Activated naive CD4-positive, alpha-beta T cell treated with Interleukin-2 at 50 U/mL for 16 hours (primary cell): Measurements from ENCODE around the gene UBE2Q2.
A peak's percentile ranks its signal among the peaks of the same experiment; 100 is the strongest.
"Not testable (repeated sequence)": the region's sequence is repeated elsewhere in the genome, so short reads cannot be mapped to it uniquely, and the experiment has no call there.

Source experiments
- DNase-seq: peaks from one replicate; pipeline ENCODE4 v3.0.0-alpha.2; 2020

Gene UBE2Q2

DNA sequence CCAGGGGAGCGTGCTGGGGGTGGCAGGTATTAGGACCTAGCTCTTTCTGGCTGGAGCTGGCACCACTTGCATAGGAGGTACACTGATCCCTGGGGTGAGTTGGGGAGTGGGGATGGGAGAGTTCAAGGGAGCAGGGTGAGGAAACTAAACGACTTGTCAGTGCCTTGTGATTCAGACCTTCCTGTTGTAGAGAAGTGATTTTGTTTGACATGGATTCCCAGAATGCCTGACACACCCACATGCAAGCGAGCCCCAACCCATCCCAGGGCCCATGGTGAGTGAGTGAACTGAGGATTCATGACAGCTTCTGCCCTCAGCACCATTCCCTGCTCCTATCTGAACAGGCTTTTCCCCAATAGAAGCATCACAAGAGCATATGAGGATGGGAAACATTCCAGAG lies 15.6 kb upstream of the UBE2Q2 start:
- no peak for DNase-seq

DNA sequence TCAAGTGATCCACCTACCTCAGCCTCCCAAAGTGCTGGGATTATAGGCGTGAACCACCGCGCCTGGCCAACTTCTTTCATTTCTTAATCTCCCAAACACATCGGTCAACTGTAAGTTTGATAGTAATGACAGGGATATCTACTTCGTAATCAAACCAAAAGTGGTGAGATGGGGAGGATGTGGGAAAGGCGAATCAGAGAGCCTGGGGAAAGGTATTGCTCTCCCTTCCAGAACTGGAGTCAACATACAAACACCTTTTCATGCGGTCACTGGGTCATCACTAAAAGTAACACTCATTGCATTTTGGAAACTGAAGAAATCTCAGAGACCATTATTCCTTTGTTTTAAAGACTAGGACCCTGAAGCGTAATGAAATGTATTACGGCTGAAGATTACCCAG lies 14.8 kb upstream of the UBE2Q2 start:
- DNase-seq: no peak

DNA sequence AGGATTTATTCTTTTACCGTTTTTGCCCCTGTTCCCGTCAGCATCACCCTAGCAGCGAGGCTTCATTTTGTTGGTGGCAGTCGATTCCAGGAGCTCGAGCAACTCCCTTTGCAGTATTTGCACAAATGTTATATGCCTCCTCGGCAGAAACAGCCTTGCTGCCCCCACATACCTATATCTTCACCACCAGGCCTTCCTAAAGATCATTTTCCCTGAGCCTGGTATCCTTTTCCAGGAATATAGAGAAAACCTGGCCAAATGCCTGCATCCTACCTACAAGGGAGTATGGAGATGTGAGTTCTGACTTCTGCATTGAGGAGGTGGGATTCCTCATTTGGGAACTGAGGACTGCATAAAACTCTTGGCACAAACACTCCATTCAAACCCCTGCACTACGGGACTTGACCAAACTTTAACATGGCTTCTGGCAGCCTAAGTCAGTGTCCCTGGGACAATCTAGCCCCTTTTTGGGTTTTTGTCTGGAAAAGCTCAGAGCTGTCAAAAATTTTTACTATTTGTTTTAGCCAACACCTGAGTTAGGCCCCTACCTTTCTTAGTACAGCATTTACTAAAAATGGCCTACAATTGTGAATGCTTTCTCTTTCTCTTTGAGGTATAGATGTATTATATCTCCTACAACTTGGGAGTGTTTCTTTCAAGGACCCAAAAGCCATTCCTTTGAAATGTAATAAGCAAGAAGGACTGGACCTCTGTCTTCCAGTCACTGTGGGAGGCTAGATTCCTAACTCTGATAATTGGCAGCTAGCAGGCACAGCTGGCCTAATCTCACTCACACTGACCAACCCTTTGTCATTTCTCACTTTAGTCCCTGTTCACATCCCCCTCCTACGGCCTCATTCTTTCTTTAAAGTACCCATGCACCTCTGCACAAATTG lies 12.1 kb upstream of the UBE2Q2 start:
- DNase-seq: no peak

DNA sequence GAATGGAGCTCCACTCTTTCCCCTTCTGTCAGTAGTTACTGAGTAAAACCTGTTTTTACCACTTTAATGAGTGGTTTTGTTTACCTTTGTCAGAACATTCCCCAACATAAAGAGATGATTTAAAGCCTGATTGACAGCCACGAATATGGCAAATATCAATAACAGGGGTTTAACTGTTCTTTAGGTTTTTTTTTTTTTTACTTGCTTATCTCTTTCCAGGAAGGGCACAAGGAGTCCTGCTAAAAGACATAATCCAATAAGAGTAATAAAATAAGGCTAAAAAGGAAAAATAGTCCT lies 11.5 kb upstream of the UBE2Q2 start:
- no peak for DNase-seq

DNA sequence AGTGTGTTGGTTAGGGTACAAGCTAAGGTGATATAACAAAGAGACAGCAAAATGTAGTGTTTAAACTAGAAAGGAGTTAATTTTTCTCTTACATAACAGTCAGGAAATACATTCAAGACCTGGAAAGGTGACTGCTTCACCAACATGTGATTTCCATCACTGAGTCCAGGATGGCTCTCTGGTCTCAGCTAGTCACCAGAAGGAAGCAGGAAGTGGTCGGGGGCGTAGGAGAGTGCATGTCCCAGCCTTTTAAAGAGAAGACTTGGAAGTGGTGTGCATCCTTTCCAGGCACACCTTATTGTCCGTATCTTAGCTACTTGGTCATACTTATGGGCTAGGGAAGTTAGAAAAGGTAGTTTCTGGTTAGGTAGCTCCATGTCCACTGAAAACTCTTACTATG lies 11.1 kb upstream of the UBE2Q2 start:
- DNase-seq: no peak

DNA sequence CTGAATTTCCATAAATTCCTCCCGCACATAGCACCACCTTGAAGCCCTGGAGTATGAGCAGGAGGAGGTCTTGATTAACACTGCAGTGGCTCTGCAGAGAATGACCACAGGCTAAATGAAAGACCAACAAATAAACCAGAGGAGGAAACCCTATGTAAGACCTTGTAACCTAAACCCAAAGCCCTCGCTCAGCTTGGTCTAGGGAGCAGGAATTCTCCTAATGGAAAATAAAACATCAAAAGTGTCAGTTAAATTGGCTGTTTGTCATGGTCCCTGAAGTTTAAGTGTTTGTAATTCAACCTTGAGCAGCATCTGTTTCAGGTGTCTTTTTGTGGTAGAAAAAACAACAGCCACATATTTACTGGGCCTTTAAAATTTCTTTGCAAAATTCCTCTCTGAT lies 9.2 kb upstream of the UBE2Q2 start:
- no peak for DNase-seq

- no peak for DNase-seq
Measured at GRCh38 chr15:75835990-75836958, 7.0 kb upstream of the UBE2Q2 start.

DNA sequence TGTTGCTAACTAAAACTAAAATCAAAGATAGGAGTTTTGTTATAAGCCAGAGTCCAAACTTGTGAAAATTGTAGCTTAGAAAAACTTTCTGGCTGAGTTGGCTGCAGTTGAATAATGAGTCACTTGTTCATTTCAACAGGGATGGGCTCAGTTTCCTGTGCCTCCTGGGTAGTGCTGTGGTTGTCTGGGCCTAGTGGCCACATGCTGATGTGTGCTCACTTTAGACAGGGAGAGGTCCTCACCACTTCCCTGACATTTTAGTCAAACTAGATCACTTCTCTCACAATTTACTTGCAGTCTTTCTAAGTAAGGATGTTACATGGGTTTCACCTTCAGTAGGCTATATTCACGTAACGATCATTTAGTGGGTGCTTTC lies 6.3 kb upstream of the UBE2Q2 start:
- peak; percentile 41 for DNase-seq

- DNase-seq: no peak
Measured at GRCh38 chr15:75840659-75841058, 2.6 kb upstream of the UBE2Q2 start.

DNA sequence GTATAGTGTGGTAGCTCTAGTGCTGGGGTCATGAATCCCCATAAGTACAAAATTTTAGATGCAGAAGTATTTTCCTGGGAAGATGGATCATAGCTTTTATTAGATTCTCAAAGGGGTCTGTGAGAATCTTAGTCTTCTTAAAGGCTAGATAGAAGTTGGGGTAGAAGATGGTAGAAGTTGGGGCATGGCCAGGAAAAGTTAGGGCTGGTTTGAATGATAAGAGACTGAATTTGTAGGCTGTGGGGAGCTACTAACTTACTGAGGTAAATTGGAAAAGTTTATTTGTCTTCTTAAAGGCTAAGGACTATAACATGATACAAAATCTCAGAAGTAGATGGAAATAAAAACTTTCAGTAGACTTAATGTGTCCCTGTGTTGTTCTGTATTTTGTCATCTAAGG lies 1.6 kb upstream of the UBE2Q2 start:
- DNase-seq: no peak

GRCh38 chr15:75843678-75844581 lies 683 bp downstream of the UBE2Q2 start:
- peak; percentile 58 for DNase-seq

DNA sequence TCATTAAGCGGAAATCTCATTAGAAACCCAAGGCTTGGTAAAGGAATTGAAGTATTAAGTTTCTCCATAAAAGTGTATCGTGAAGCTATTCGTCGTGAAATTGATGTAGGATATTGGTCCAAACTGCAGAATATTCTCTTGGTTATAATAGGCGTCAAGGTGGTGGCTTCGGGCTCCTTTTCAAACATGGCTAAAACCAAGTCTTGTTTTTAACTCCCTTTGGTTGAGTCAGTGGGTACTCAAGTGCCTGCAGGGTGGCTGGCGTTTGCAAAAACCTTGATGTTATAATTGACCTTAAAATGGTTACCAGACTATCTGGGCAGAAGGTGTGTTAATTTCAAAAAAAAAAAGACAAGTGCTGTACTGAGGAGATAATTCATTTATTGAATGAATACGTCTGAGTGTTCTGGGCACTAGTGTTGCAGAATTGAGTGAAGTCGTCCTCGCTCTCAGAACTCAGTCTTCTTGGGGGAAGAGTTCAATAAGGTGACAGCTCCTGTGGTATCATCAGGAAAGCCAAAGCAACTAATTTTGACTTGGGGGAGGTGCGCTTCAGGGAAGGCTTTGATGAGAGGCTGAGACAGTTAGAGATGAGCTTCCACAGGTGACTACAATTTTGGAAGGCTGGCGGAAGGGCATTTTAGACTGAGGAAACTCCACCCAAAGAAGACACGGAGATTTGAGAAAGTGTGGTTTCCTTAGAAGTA lies 1.5 kb downstream of the UBE2Q2 start:
- DNase-seq: peak; percentile 7

DNA sequence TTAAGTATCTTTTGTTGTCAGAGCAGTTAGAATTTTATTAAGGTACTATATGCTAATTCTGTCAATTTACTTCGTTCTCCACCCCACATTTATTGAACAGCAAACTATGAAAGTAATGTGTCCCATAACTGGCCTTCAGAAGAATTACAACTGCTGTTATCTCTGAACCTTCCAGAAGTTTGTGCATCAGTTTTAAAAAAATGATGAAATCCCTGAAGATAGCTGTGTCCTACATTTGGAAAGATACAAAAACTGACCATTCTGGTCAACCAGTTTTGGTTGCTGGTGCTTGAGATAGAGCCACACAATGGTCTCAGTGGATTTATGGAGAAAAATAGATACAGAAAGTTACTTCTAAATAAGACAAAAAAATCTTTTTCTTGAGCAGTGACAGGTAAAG lies 5.9 kb downstream of the UBE2Q2 start:
- DNase-seq: no peak

DNA sequence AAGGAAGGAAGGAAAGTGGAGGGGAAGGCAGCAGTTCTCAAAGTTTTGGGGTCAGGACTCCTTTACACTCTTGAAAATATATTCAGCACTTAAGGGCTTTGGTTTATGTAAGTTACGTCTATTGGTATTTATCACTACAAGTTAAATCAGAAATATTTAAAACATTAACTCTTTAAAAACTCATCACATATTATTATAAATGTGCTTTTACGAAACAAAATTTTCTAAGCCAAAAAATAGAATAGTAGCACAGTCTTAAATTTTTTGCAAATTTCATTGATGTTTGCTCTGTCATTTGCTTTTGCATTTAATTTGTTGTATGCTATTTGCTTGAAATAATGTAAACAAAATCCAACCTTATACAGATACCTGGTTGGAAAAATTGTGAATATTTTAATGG lies 7.5 kb downstream of the UBE2Q2 start:
- DNase-seq: no peak

DNA sequence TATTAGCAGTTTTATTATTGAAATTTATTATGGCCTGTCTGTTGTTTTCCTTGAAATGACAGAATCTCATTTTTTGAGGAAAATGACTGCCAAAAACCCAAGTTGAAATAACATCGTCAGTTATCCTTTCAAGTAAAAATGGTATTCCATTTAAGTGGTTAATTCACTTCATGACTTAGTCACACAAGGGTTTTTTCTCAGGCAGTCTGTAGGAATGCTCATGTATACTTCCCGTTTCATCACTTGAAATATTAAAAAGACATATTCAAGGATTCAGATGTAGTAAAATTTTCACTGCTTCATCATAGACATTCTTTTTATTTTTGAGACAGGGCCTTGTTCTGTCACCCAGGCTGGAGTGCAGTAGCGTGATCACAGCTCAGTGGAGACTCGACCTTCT lies 8.3 kb downstream of the UBE2Q2 start:
- not testable (repeated sequence) for DNase-seq

GRCh38 chr15:75857886-75858285 lies 14.6 kb downstream of the UBE2Q2 start:
- no peak for DNase-seq

DNA sequence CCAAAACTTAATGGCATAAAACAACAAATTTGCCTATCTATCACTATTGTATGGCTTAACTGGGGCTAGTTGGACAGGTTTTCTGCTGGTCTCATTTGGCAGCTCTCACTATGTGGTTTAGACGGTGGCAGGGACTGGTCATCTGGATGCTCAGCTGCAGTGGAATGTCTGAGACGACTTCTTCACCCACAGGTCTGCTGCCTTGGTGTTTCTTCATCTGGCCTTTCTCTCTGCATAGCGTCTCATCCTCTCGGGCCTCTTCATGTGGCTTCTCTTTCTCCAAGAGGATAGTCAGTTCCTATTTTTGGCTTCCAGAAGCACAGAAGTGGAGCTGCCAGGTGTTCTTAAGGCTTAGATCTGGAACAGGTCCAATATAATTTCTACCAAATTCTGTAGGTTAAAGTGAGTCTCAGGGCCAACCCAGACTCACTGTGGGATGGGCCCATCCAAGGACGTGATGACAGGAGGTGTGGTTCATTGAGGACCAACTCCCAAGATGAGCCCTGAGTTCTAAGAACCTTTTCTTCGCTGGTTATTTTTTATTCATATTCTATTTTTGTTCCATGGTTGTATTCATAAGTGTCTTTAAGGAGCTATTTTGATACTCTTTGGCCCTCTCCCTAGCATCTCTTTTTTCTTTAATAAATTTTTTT lies 18.6 kb downstream of the UBE2Q2 start:
- DNase-seq: no peak

DNA sequence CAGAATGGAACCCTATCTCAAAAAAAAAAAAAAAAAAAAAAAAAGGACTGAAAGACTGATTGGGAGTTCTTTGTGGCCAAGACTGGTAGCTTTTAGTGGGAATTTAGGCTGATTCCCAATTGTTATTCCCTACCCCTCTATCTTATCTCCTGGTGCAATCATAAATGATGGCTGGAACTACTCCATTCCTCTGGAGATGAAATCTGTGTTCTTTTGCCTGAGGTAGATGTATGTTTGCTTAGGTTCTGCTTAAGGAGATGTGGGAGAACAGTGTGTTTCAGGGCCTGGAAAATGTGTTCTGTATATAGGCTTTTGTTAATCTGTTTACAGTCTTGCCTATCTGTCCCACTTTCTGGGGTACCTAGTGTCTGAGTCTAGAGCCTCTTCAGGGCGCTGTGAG lies 19.5 kb downstream of the UBE2Q2 start:
- DNase-seq: no peak

GRCh38 chr15:75864213-75865059 lies 21.2 kb downstream of the UBE2Q2 start:
- no peak for DNase-seq

DNA sequence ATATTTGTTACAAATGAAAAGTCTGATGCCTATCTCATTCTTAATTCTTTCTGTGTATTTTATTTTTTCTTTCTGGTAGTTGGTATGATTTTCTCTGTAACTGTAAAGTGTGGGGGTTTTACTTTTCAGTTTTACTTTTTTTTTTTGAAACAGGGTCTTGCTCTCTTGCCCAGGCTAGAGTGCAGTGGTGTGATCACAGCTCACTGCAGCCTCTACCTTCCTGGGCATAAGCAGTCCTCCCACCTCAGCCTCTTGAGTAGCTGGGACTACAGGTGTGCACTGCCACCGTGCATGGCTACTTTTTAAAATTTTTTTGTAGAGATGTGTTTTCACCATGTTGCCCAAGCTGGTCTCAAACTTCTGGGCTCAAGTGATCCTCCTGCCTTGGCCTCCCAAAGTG lies 22.8 kb downstream of the UBE2Q2 start:
- DNase-seq: not testable (repeated sequence)

DNA sequence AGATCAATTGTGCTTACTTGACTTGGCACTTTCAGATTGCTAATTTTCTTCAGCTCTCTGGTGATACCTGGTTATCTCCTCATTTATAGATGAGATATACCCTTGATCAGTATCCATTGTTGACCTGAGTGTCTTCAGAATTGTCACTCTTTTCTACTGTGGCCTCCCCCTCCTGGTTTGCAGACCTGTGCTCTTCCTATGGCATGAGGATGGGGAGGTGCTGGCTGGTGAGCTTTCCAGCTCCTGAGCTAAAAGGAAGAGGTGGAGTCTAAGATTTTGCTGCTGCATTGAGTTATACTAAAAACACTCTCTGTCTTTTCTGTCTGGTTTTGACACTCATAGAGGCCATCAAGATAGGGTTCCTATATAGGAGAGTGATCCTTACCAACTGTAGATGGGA lies 23.7 kb downstream of the UBE2Q2 start:
- DNase-seq: no peak
